Activated T-helper 1 cell treated with anti-CD3 and anti-CD28 coated beads, Interleukin-12 subunit alpha, Interleukin-12 subunit beta, Interleukin-2, Interleukin-4 antibody, amounts not matched to agents 30 ng/mL and 10 ng/mL and 1 ng/mL, durations not matched to agents 14 hours and 24 hours and 36 hours (primary cell): ENCODE data around the gene YPEL2. TPM values are rescaled to one million over a fixed set of nuclear protein-coding genes. Genes with fewer than 3 reads are reported as not detected.
"Not testable (repeated sequence)": the region's sequence is repeated elsewhere in the genome, so short reads cannot be mapped to it uniquely, and the experiment has no call there.

Source experiments
- DNase-seq: peaks from one replicate; pipeline ENCODE4 v3.0.0; 2021; ENCODE audit warnings: low spot score
- H3K27ac Mint-ChIP-seq: one replicate; pipeline ENCODE4 v1.8.0; 2021; ENCODE audit warnings: mild to moderate bottlenecking, mixed read lengths
- H3K27me3 Mint-ChIP-seq: one replicate; pipeline ENCODE4 v1.8.0; 2022; ENCODE audit warnings: mild to moderate bottlenecking, moderate library complexity, mixed read lengths; ENCODE audit not compliant: insufficient read depth
- H3K36me3 Mint-ChIP-seq: one replicate; pipeline ENCODE4 v1.8.0; 2021; ENCODE audit warnings: low read depth, mixed read lengths
- H3K4me1 Mint-ChIP-seq: one replicate; pipeline ENCODE4 v1.8.0; 2021; ENCODE audit warnings: low read depth, mixed read lengths
- H3K4me3 Mint-ChIP-seq: one replicate; pipeline ENCODE4 v1.8.0; 2021; ENCODE audit warnings: mild to moderate bottlenecking, moderate library complexity, mixed read lengths
- H3K9me3 Mint-ChIP-seq: one replicate; pipeline ENCODE4 v1.8.0; 2021; ENCODE audit warnings: mixed read lengths
- intact Hi-C: fragments of 100-400 bp; cut with micrococcal nuclease; formaldehyde crosslinking; loops from one replicate; pipeline ENCODE4 v1.15.1; 2024
- total RNA-seq: library from RNA; stranded (reverse); gene quantifications from 2 replicates; pipeline ENCODE4 v1.2.3, GENCODE V29; 2022

The YPEL2 gene
- total RNA-seq, result 7.4 and 7.9 TPM in 2 replicates

GRCh38 chr17:59331129-59331928, at the start of gene YPEL2:
YPEL2 (plus strand) TSS chr17:59331655; CDS start chr17:59353410, 21,755 bp downstream.
- no peaks in the 10 kb centered on the region for H3K9me3 Mint-ChIP-seq
- intact Hi-C loops, result loop anchor here (1.0 kb wide), 2 partner anchors 31 to 96 kb away; no protein-coding TSS in a partner anchor
- H3K36me3 Mint-ChIP-seq, result no peaks in the 10 kb centered on the region
- peak within 1 kb of the TSS; percentile 89 for H3K4me3 Mint-ChIP-seq
- peaks cover 27% of the 10 kb centered on the region for H3K27me3 Mint-ChIP-seq
- H3K27ac Mint-ChIP-seq, result peak within 1 kb of the TSS; percentile 77
- H3K4me1 Mint-ChIP-seq, result peaks cover 52% of the 10 kb centered on the region
- DNase-seq, result peak; percentile 88

- intact Hi-C loops, result no loop called here
- peaks cover 3% of the 10 kb centered on the region for H3K27me3 Mint-ChIP-seq
- H3K4me1 Mint-ChIP-seq, result no peaks in the 10 kb centered on the region
- no peaks in the 10 kb centered on the region for H3K36me3 Mint-ChIP-seq
- H3K27ac Mint-ChIP-seq, result no peak overlapping the region
- H3K9me3 Mint-ChIP-seq, result no peaks in the 10 kb centered on the region
- no peak for DNase-seq
- H3K4me3 Mint-ChIP-seq, result no peak overlapping the region
These were observed 47.1 kb upstream of the YPEL2 start for GRCh38 chr17:59284317-59284716.

- no peak for DNase-seq
- H3K27me3 Mint-ChIP-seq, result peaks cover 7% of the 10 kb centered on the region
- intact Hi-C loops, result no loop called here
These were observed 44.0 kb upstream of the YPEL2 start for GRCh38 chr17:59287452-59287851.

GRCh38 chr17:59287891-59288290, 43.6 kb upstream of the YPEL2 start:
- no peak overlapping the region for H3K27ac Mint-ChIP-seq
- H3K4me3 Mint-ChIP-seq, result no peak overlapping the region
- intact Hi-C loops, result no loop called here
- H3K9me3 Mint-ChIP-seq, result no peaks in the 10 kb centered on the region
- H3K4me1 Mint-ChIP-seq, result no peaks in the 10 kb centered on the region
- H3K36me3 Mint-ChIP-seq, result no peaks in the 10 kb centered on the region
- no peak for DNase-seq
- peaks cover 7% of the 10 kb centered on the region for H3K27me3 Mint-ChIP-seq

More at GRCh38 chr17:59287452-59287851, 44.0 kb upstream of the YPEL2 start:
- Mint-ChIP-seq H3K27ac (no peak overlapping the region), H3K4me1 (no peaks in the 10 kb centered on the region), H3K36me3 (no peaks in the 10 kb centered on the region), H3K9me3 (no peaks in the 10 kb centered on the region), H3K4me3 (no peak overlapping the region)

GRCh38 chr17:59289981-59290301, 41.5 kb upstream of the YPEL2 start:
- H3K36me3 Mint-ChIP-seq, result no peaks in the 10 kb centered on the region
- no peak overlapping the region for H3K27ac Mint-ChIP-seq
- H3K9me3 Mint-ChIP-seq, result no peaks in the 10 kb centered on the region
- no peak overlapping the region for H3K4me3 Mint-ChIP-seq
- DNase-seq, result no peak
- peaks cover 7% of the 10 kb centered on the region for H3K27me3 Mint-ChIP-seq
- no peaks in the 10 kb centered on the region for H3K4me1 Mint-ChIP-seq
- intact Hi-C loops, result no loop called here

GRCh38 chr17:59290302-59290998, 41.0 kb upstream of the YPEL2 start:
- intact Hi-C loops, H3K36me3 Mint-ChIP-seq, H3K27me3 Mint-ChIP-seq, H3K4me3 Mint-ChIP-seq, DNase-seq, H3K9me3 Mint-ChIP-seq, H3K4me1 Mint-ChIP-seq, H3K27ac Mint-ChIP-seq: not testable (repeated sequence)

GRCh38 chr17:59292174-59292523, 39.3 kb upstream of the YPEL2 start:
- intact Hi-C loops, result no loop called here
- no peak overlapping the region for H3K4me3 Mint-ChIP-seq
- peaks cover 4% of the 10 kb centered on the region for H3K27me3 Mint-ChIP-seq
- no peak overlapping the region for H3K27ac Mint-ChIP-seq
- H3K36me3 Mint-ChIP-seq, result no peaks in the 10 kb centered on the region
- H3K4me1 Mint-ChIP-seq, result no peaks in the 10 kb centered on the region
- no peak for DNase-seq
- H3K9me3 Mint-ChIP-seq, result no peaks in the 10 kb centered on the region

- no peak overlapping the region for H3K27ac Mint-ChIP-seq
- H3K27me3 Mint-ChIP-seq, result peaks cover 2% of the 10 kb centered on the region
- no peaks in the 10 kb centered on the region for H3K36me3 Mint-ChIP-seq
- no peak for DNase-seq
- intact Hi-C loops, result no loop called here
- H3K4me3 Mint-ChIP-seq, result no peak overlapping the region
- no peaks in the 10 kb centered on the region for H3K4me1 Mint-ChIP-seq
- H3K9me3 Mint-ChIP-seq, result no peaks in the 10 kb centered on the region
These were observed 35.3 kb upstream of the YPEL2 start for GRCh38 chr17:59296190-59296589.

- no peak for DNase-seq
- H3K9me3 Mint-ChIP-seq, result no peaks in the 10 kb centered on the region
- H3K4me1 Mint-ChIP-seq, result no peaks in the 10 kb centered on the region
- no peak overlapping the region for H3K27ac Mint-ChIP-seq
- H3K4me3 Mint-ChIP-seq, result no peak overlapping the region
- intact Hi-C loops, result no loop called here
- H3K27me3 Mint-ChIP-seq, result no peaks in the 10 kb centered on the region
- H3K36me3 Mint-ChIP-seq, result no peaks in the 10 kb centered on the region
These were observed 32.9 kb upstream of the YPEL2 start for GRCh38 chr17:59298521-59298920.

GRCh38 chr17:59299400-59300092, 31.9 kb upstream of the YPEL2 start:
- intact Hi-C loops, result no loop called here
- Mint-ChIP-seq H3K27ac (no peak overlapping the region), H3K4me1 (no peaks in the 10 kb centered on the region), H3K9me3 (no peaks in the 10 kb centered on the region), H3K36me3 (no peaks in the 10 kb centered on the region), H3K27me3 (peaks cover 3% of the 10 kb centered on the region), H3K4me3 (no peak overlapping the region)
- DNase-seq, result no peak

- Mint-ChIP-seq H3K9me3 (no peaks in the 10 kb centered on the region), H3K4me3 (no peak overlapping the region), H3K27ac (no peak overlapping the region), H3K4me1 (no peaks in the 10 kb centered on the region), H3K27me3 (peaks cover 3% of the 10 kb centered on the region), H3K36me3 (no peaks in the 10 kb centered on the region)
- no peak for DNase-seq
- intact Hi-C loops, result no loop called here
These were observed 30.5 kb upstream of the YPEL2 start for GRCh38 chr17:59300941-59301340.

GRCh38 chr17:59304811-59305210, 26.6 kb upstream of the YPEL2 start:
- Mint-ChIP-seq H3K4me3 (no peak overlapping the region), H3K9me3 (no peaks in the 10 kb centered on the region), H3K4me1 (no peaks in the 10 kb centered on the region)

More at GRCh38 chr17:59304811-59305210, 26.6 kb upstream of the YPEL2 start:
- H3K36me3 Mint-ChIP-seq, result no peaks in the 10 kb centered on the region
- DNase-seq, result no peak
- H3K27ac Mint-ChIP-seq, result no peak overlapping the region
- H3K27me3 Mint-ChIP-seq, result peaks cover 3% of the 10 kb centered on the region
- intact Hi-C loops, result no loop called here
